ENCODE results near the gene NUB1.

NUB1 gene

GRCh38 chr7:151409667-151410404 lies 68.2 kb downstream of the NUB1 start, which contains the start of gene WDR86:
Gene WDR86 (minus strand): TSS chr7:151410038. CDS start chr7:151409589, 449 bp downstream.
- Histone ChIP-seq H3K36me3 (ENCODE audit: control insufficient read depth in 1 of 2, insufficient read depth in 2 of 2, low read length in 2 of 2) (no peaks in the 10 kb centered on the region), H3K27me3 (ENCODE audit: control insufficient read depth in 1 of 2, insufficient read depth in 2 of 2, low read length in 2 of 2) (peaks cover 30 to 32% of the 10 kb centered on the region in 2 donors), H3K9ac (ENCODE audit: low read depth in 1 of 2, low read length in 2 of 2) (no peak within 1 kb of the TSS), H3K4me1 (ENCODE audit: control insufficient read depth in 1 of 2, insufficient read depth in 2 of 2, low read length in 2 of 2) (peaks cover 0 to 6% of the 10 kb centered on the region in 2 donors), H3K4me3 (ENCODE audit: low read depth in 1 of 2, low read length in 2 of 2) (peak within 1 kb of the TSS; percentile 48 to 62), H3K9me3 (ENCODE audit: control insufficient read depth in 1 of 2, low read length in 2 of 2) (no peaks in the 10 kb centered on the region), H3K27ac (ENCODE audit: low read depth, low read length) (peak within 1 kb of the TSS; percentile 10)

GRCh38 chr7:151410405-151411390 lies 69.1 kb downstream of the NUB1 start:
- peaks cover 32 to 34% of the 10 kb centered on the region in 2 donors for H3K27me3 ChIP-seq (ENCODE audit: control insufficient read depth in 1 of 2, insufficient read depth in 2 of 2, low read length in 2 of 2)
- H3K9me3 ChIP-seq (ENCODE audit: control insufficient read depth in 1 of 2, low read length in 2 of 2) = no peaks in the 10 kb centered on the region
- no peak overlapping the region for H3K27ac ChIP-seq (ENCODE audit: low read depth, low read length)
- H3K36me3 ChIP-seq (ENCODE audit: control insufficient read depth in 1 of 2, insufficient read depth in 2 of 2, low read length in 2 of 2) = no peaks in the 10 kb centered on the region
- no peak overlapping the region for H3K9ac ChIP-seq (ENCODE audit: low read depth in 1 of 2, low read length in 2 of 2)
- peak overlapping the region; percentile 32 to 40 for H3K4me3 ChIP-seq (ENCODE audit: low read depth in 1 of 2, low read length in 2 of 2)
- peaks cover 0 to 6% of the 10 kb centered on the region in 2 donors for H3K4me1 ChIP-seq (ENCODE audit: control insufficient read depth in 1 of 2, insufficient read depth in 2 of 2, low read length in 2 of 2)

GRCh38 chr7:151411551-151411950 lies 69.9 kb downstream of the NUB1 start:
- Histone ChIP-seq H3K27ac (ENCODE audit: low read depth, low read length) (no peak overlapping the region), H3K27me3 (ENCODE audit: control insufficient read depth in 1 of 2, insufficient read depth in 2 of 2, low read length in 2 of 2) (peaks cover 35 to 38% of the 10 kb centered on the region in 2 donors), H3K9me3 (ENCODE audit: control insufficient read depth in 1 of 2, low read length in 2 of 2) (no peaks in the 10 kb centered on the region), H3K9ac (ENCODE audit: low read depth in 1 of 2, low read length in 2 of 2) (no peak overlapping the region), H3K36me3 (ENCODE audit: control insufficient read depth in 1 of 2, insufficient read depth in 2 of 2, low read length in 2 of 2) (no peaks in the 10 kb centered on the region), H3K4me1 (ENCODE audit: control insufficient read depth in 1 of 2, insufficient read depth in 2 of 2, low read length in 2 of 2) (peaks cover 0 to 6% of the 10 kb centered on the region in 2 donors), H3K4me3 (ENCODE audit: low read depth in 1 of 2, low read length in 2 of 2) (no peak overlapping the region)

- no peak overlapping the region for H3K27ac ChIP-seq (ENCODE audit: low read depth, low read length)
- H3K9ac ChIP-seq (ENCODE audit: low read depth in 1 of 2, low read length in 2 of 2) = no peak overlapping the region
- H3K27me3 ChIP-seq (ENCODE audit: control insufficient read depth in 1 of 2, insufficient read depth in 2 of 2, low read length in 2 of 2) = peaks cover 35 to 38% of the 10 kb centered on the region in 2 donors
- H3K36me3 ChIP-seq (ENCODE audit: control insufficient read depth in 1 of 2, insufficient read depth in 2 of 2, low read length in 2 of 2) = no peaks in the 10 kb centered on the region
- H3K4me1 ChIP-seq (ENCODE audit: control insufficient read depth in 1 of 2, insufficient read depth in 2 of 2, low read length in 2 of 2) = peaks cover 0 to 6% of the 10 kb centered on the region in 2 donors
- H3K4me3 ChIP-seq (ENCODE audit: low read depth in 1 of 2, low read length in 2 of 2) = no peak overlapping the region
- no peaks in the 10 kb centered on the region for H3K9me3 ChIP-seq (ENCODE audit: control insufficient read depth in 1 of 2, low read length in 2 of 2)
Measured at GRCh38 chr7:151412318-151412717, 70.7 kb downstream of the NUB1 start.

GRCh38 chr7:151413241-151413640 lies 71.6 kb downstream of the NUB1 start:
- H3K36me3 ChIP-seq (ENCODE audit: control insufficient read depth in 1 of 2, insufficient read depth in 2 of 2, low read length in 2 of 2) = no peaks in the 10 kb centered on the region
- no peak overlapping the region for H3K9ac ChIP-seq (ENCODE audit: low read depth in 1 of 2, low read length in 2 of 2)
- H3K27me3 ChIP-seq (ENCODE audit: control insufficient read depth in 1 of 2, insufficient read depth in 2 of 2, low read length in 2 of 2) = peaks cover 35 to 38% of the 10 kb centered on the region in 2 donors
- H3K9me3 ChIP-seq (ENCODE audit: control insufficient read depth in 1 of 2, low read length in 2 of 2) = no peaks in the 10 kb centered on the region
- no peak overlapping the region for H3K4me3 ChIP-seq (ENCODE audit: low read depth in 1 of 2, low read length in 2 of 2)
- no peak overlapping the region for H3K27ac ChIP-seq (ENCODE audit: low read depth, low read length)
- peaks cover 0 to 6% of the 10 kb centered on the region in 2 donors for H3K4me1 ChIP-seq (ENCODE audit: control insufficient read depth in 1 of 2, insufficient read depth in 2 of 2, low read length in 2 of 2)

DNA sequence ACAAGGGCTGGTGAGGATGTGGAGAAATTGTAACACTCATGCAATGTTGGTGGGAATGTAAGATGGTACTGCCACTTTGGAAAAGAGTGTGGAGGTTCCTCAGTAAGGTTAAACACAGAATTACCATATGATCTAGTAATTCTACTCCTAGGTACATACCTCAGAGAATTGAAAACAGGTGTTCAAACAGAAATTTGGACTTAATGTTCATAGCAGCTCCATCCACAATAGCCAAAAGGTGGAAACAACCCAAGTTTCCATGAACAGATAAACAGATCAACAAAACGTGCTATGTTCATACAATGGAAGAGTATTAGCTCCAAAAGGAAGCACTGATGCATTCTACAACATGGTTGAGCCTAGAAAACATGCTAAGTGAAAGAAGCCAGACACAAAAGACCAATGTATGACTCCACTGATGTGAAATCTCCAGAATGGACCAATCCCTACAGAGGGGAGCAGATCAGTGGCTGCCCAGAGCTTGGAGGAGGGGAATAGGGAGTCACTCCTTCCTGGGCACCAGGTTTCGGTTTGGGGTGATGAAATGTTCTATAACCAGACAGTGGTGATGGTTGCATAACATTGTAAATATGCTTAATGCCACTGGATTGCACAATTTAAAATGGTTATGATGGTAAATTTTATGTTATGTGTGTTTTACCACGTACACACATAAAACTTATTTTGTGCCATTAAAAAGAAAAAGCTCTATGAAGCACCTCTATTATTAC lies 73.9 kb downstream of the NUB1 start:
- Histone ChIP-seq H3K27me3 (ENCODE audit: control insufficient read depth in 1 of 2, insufficient read depth in 2 of 2, low read length in 2 of 2) (peaks cover 19 to 24% of the 10 kb centered on the region in 2 donors), H3K9me3 (ENCODE audit: control insufficient read depth in 1 of 2, low read length in 2 of 2) (peaks cover 3 to 8% of the 10 kb centered on the region in 2 donors), H3K27ac (ENCODE audit: low read depth, low read length) (no peak overlapping the region)

GRCh38 chr7:151416112-151416940 lies 74.7 kb downstream of the NUB1 start:
- Histone ChIP-seq H3K9ac (ENCODE audit: low read depth in 1 of 2, low read length in 2 of 2) (no peak overlapping the region), H3K4me1 (ENCODE audit: control insufficient read depth in 1 of 2, insufficient read depth in 2 of 2, low read length in 2 of 2) (no peaks in the 10 kb centered on the region), H3K4me3 (ENCODE audit: low read depth in 1 of 2, low read length in 2 of 2) (no peak overlapping the region), H3K9me3 (ENCODE audit: control insufficient read depth in 1 of 2, low read length in 2 of 2) (peaks cover 3 to 8% of the 10 kb centered on the region in 2 donors), H3K36me3 (ENCODE audit: control insufficient read depth in 1 of 2, insufficient read depth in 2 of 2, low read length in 2 of 2) (no peaks in the 10 kb centered on the region), H3K27me3 (ENCODE audit: control insufficient read depth in 1 of 2, insufficient read depth in 2 of 2, low read length in 2 of 2) (peaks cover 11 to 18% of the 10 kb centered on the region in 2 donors), H3K27ac (ENCODE audit: low read depth, low read length) (no peak overlapping the region)

More for the DNA sequence above, 73.9 kb downstream of the NUB1 start:
- no peak overlapping the region for H3K4me3 ChIP-seq (ENCODE audit: low read depth in 1 of 2, low read length in 2 of 2)
- H3K4me1 ChIP-seq (ENCODE audit: control insufficient read depth in 1 of 2, insufficient read depth in 2 of 2, low read length in 2 of 2) = no peaks in the 10 kb centered on the region
- H3K9ac ChIP-seq (ENCODE audit: low read depth in 1 of 2, low read length in 2 of 2) = no peak overlapping the region
- H3K36me3 ChIP-seq (ENCODE audit: control insufficient read depth in 1 of 2, insufficient read depth in 2 of 2, low read length in 2 of 2) = no peaks in the 10 kb centered on the region

DNA sequence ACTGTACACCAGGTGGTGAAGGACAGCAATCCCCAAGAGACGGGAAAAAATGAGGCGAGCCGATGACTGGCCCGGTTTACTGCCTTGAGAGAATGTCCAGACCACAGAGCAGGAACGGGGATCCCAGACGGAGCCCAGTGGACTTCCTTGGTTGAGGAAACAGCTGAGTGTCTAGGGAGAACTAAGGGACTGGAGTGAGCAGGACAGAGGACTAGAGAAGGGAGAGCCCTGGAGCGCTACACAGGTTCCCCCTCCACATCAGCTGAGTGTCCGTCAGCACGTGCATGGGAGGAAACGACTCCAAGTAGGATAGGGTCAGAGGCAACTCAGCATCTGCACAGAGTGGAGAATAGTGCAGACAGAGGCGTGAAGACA lies 75.3 kb downstream of the NUB1 start:
- Histone ChIP-seq H3K4me3 (ENCODE audit: low read depth in 1 of 2, low read length in 2 of 2) (no peak overlapping the region), H3K4me1 (ENCODE audit: control insufficient read depth in 1 of 2, insufficient read depth in 2 of 2, low read length in 2 of 2) (no peaks in the 10 kb centered on the region), H3K36me3 (ENCODE audit: control insufficient read depth in 1 of 2, insufficient read depth in 2 of 2, low read length in 2 of 2) (no peaks in the 10 kb centered on the region), H3K27me3 (ENCODE audit: control insufficient read depth in 1 of 2, insufficient read depth in 2 of 2, low read length in 2 of 2) (peaks cover 5 to 12% of the 10 kb centered on the region in 2 donors), H3K9ac (ENCODE audit: low read depth in 1 of 2, low read length in 2 of 2) (no peak overlapping the region), H3K27ac (ENCODE audit: low read depth, low read length) (no peak overlapping the region), H3K9me3 (ENCODE audit: control insufficient read depth in 1 of 2, low read length in 2 of 2) (peaks cover 3 to 8% of the 10 kb centered on the region in 2 donors)

DNA sequence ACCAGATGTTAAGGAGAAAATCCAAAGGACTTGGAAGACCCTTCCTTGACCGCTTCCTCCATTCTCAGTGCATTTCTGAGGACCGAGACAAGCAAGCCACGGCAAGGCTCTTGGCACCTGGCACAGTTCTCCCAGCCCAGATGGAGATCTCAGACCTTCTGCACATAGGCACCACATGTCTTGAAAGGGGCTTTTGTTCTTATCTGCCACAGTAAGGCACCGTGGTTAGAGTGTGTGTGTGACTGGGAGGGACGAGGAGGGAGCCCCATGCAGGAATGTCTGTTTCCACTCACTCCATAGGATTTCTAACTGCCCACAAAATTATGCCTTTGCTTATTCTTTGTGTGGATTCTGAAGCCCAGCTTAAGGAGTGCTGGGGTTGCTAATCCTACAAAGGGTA lies 78.5 kb downstream of the NUB1 start:
- Histone ChIP-seq H3K27me3 (ENCODE audit: control insufficient read depth in 1 of 2, insufficient read depth in 2 of 2, low read length in 2 of 2) (peaks cover 5% of the 10 kb centered on the region in 2 donors), H3K27ac (ENCODE audit: low read depth, low read length) (no peak overlapping the region), H3K36me3 (ENCODE audit: control insufficient read depth in 1 of 2, insufficient read depth in 2 of 2, low read length in 2 of 2) (no peaks in the 10 kb centered on the region), H3K9ac (ENCODE audit: low read depth in 1 of 2, low read length in 2 of 2) (no peak overlapping the region), H3K4me1 (ENCODE audit: control insufficient read depth in 1 of 2, insufficient read depth in 2 of 2, low read length in 2 of 2) (no peaks in the 10 kb centered on the region), H3K9me3 (ENCODE audit: control insufficient read depth in 1 of 2, low read length in 2 of 2) (peaks cover 3 to 8% of the 10 kb centered on the region in 2 donors), H3K4me3 (ENCODE audit: low read depth in 1 of 2, low read length in 2 of 2) (no peak overlapping the region)

Measured in duodenal mucosa (tissue), 2 donors.